Hepatocyte (in vitro differentiated cells): ENCODE results near the gene NSUN6.

Experiments used
- EZH2 ChIP-seq: fragments of 200-600 bp; sonication (generic); IDR thresholded peaks from 2 replicates; pipeline ENCODE4 v1.6.1; 2016; ENCODE audit warnings: antibody characterized with exemption, mild to moderate bottlenecking, borderline replicate concordance
- EZH2phosphoT487 ChIP-seq: fragments of 200-600 bp; sonication (generic); IDR thresholded peaks from one replicate; pipeline ENCODE4 v1.6.1; 2018; ENCODE audit warnings: antibody characterized with exemption, mild to moderate bottlenecking, low read depth, moderate library complexity; ENCODE audit not compliant: unreplicated experiment, severe bottlenecking
- TF ChIP-seq, protein P1 (sequence below): fragments of 200-600 bp; sonication (generic); IDR thresholded peaks from 2 replicates; pipeline ENCODE4 v1.5.1; 2016; ENCODE audit warnings: antibody characterized with exemption, mild to moderate bottlenecking; ENCODE audit not compliant: poor library complexity

DNA sequence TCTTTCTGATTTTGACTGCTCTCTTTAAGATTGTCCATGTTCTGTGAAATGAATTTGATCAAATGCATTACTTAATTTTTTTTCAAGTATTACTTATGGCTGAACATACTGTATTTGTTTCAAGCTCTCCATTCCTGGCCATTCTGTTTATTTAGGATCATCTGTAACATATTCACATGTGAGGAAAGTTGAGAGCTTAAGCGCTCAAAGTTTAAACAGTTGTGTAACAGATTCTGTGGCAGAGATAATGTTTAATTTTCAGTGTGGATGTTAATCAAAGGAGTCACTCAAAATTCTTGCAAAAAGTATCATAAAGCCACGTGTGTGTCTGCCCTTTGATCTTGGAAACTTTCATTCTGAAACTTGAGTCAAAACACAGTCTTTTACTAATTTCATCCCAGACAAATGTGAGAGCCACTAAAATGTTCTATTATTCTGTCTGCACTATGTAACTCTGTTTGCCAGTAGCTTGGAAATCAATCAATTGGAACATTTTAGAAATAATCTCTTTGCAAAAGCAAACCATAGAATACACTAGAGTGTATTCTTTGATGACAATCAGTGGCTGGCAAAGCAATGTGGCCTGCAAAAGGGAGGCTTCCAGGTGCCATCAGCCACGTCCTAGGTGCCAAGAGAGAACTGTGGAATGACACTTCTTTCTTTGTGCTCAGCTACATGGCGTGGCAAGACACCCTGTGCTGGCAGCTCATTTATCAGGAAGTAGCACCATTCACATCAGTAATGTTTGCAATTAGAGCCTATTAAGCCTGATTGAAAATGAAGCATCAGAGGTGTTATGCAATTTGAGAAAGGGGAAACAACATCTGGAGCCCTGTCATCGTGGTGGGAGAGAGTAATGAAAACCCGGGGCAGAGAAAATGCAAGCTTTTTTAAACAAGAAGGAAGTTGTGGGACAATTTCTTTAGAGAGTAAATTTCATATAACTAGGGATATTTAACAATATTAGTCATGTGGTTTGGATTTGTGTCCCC is 48.8 kb upstream of the NSUN6 start:
- TF ChIP-seq EZH2 (no peak), EZH2phosphoT487 (no peak)
- TF ChIP-seq, protein P1, sequence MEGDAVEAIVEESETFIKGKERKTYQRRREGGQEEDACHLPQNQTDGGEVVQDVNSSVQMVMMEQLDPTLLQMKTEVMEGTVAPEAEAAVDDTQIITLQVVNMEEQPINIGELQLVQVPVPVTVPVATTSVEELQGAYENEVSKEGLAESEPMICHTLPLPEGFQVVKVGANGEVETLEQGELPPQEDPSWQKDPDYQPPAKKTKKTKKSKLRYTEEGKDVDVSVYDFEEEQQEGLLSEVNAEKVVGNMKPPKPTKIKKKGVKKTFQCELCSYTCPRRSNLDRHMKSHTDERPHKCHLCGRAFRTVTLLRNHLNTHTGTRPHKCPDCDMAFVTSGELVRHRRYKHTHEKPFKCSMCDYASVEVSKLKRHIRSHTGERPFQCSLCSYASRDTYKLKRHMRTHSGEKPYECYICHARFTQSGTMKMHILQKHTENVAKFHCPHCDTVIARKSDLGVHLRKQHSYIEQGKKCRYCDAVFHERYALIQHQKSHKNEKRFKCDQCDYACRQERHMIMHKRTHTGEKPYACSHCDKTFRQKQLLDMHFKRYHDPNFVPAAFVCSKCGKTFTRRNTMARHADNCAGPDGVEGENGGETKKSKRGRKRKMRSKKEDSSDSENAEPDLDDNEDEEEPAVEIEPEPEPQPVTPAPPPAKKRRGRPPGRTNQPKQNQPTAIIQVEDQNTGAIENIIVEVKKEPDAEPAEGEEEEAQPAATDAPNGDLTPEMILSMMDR = no peak
